ENCODE results near the gene PKDREJ.

GRCh38 chr22:46240907-46241306 lies 22.2 kb downstream of the PKDREJ start:
- TF ChIP-seq, protein P1, sequence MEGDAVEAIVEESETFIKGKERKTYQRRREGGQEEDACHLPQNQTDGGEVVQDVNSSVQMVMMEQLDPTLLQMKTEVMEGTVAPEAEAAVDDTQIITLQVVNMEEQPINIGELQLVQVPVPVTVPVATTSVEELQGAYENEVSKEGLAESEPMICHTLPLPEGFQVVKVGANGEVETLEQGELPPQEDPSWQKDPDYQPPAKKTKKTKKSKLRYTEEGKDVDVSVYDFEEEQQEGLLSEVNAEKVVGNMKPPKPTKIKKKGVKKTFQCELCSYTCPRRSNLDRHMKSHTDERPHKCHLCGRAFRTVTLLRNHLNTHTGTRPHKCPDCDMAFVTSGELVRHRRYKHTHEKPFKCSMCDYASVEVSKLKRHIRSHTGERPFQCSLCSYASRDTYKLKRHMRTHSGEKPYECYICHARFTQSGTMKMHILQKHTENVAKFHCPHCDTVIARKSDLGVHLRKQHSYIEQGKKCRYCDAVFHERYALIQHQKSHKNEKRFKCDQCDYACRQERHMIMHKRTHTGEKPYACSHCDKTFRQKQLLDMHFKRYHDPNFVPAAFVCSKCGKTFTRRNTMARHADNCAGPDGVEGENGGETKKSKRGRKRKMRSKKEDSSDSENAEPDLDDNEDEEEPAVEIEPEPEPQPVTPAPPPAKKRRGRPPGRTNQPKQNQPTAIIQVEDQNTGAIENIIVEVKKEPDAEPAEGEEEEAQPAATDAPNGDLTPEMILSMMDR (IDR thresholded peaks at IDR 0.05): no peak
- no peak for TF ChIP-seq ZFX (IDR thresholded peaks at IDR 0.05; ENCODE audit: borderline replicate concordance)

Data from 22Rv1 (cell line).